NCI-H2081 (cell line): Measurements from ENCODE around the gene CENPL.

Experiments
- DNase-seq, 2 experiments: peaks; one replicate each; lab custom pipeline; 2025; lab: John Stamatoyannopoulos, UW

Gene CENPL

DNA sequence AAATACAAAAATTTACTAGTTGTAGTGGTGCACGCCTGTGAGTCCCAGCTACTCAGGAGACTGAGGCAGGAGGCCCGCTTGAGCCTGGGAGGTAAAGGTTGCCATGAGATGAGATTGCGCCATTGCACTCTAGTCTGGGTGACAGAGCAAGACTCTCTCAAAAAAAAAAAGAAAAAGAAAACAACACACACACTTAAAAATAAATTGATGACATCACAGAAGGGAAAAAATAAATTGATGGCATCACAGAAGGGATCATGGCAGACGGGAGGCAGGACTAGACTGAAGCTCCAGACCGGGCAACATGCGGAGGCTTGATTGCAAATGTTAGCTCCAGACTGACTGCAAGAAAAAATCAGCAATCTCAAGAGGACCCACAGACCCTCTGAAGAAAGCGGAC, 66.6 kb downstream of the CENPL start:
- no peak for DNase-seq

DNA sequence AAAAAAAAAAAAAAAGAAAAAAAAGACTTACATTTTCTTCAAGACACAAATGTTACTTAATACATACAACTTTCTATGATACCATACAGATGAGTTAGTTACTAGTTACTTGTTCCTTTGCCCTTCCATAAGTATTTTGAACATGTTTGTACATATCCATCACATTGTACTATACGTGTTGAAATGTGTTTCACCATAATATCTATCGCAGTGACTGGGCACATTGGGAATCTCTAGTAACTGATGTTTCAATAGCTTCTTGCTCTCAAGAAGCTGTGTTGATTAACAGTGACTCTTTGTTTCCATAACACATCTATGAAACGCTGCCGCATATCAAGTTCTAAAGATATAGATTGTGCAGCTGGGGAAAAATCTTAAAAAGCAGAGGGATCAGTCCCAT, 67.0 kb downstream of the CENPL start:
- no peak for DNase-seq

DNA sequence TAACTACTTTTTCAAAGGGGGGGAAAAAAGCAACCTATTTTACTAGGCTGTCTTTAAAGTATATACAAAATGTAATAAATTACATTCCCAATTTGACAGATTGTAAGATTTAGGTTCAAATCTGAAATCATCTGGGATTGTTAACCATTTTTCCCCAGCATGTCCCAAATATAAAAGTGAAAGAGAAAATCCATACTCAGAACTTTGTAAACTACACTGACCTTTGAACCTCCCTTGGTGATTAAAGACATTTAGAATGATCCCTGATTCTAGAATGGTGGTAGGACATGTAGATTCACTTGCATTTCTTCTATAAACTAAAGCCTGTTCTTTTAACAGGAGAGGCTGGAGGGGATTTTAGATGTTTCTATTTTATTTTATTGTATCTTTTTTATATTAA, 70.9 kb downstream of the CENPL start:
- no peak for DNase-seq
